GM12878 (cell line): ENCODE measurements around the gene SYNDIG1. TPM values are rescaled to one million over a fixed set of nuclear protein-coding genes. Genes with fewer than 3 reads are reported as not detected.

Experiments used
- ATAC-seq: fragments of 200-7000 bp; cut with Tn5 transposase; 3 replicates; pipeline ENCODE4 v1.9.1; 2020; ENCODE audit warnings: mild to moderate bottlenecking, moderate library complexity
- BruUV-seq: library from RNA; stranded (reverse); fragments of 400-500 nt; replicated peaks from 2 replicates; lab custom pipeline; 2021; lab: Mats Ljungman, UMichigan
- CTCF ChIA-PET: fragments of 300-600 bp; sonication (Branson Sonifier 250); formaldehyde crosslinking; extraction: SDS; loops from one replicate; lab custom pipeline; 2021; ENCODE audit warnings: inconsistent platforms; lab: Yijun Ruan, JAX
- POLR2A ChIA-PET: fragments of 350-600 bp; formaldehyde crosslinking; extraction: SDS; loops from one replicate; lab custom pipeline; 2021; ENCODE audit warnings: inconsistent platforms; lab: Charles Lee
- RAD21 ChIA-PET: fragments of 300-600 bp; sonication (Branson Sonifier 250); formaldehyde crosslinking; loops from one replicate; lab custom pipeline; 2023; ENCODE audit warnings: antibody characterized with exemption; ENCODE audit not compliant: unreplicated experiment; lab: Charles Lee
- SMC1A ChIA-PET: fragments of 300-600 bp; sonication (Branson Sonifier 250); formaldehyde crosslinking; loops from one replicate; lab custom pipeline; 2023; ENCODE audit not compliant: unreplicated experiment, uncharacterized antibody; lab: Charles Lee
- DNase-seq: peaks from one replicate; pipeline ENCODE4 v3.0.0-alpha.2; 2011; ENCODE audit warnings: low read depth, low spot score
- FAIRE-seq: peaks from 3 replicates; lab custom pipeline; 2011; peaks lifted over from hg19 to GRCh38; lab: Jason Lieb, UNC
- H2AFZ ChIP-seq: 2 replicates; pipeline ENCODE4 v1.6.0; 2011; ENCODE audit warnings: low read depth, low read length, control low read depth; ENCODE audit not compliant: control insufficient read depth
- H3K27ac ChIP-seq: 2 replicates; pipeline ENCODE4 v1.5.1; 2011; ENCODE audit warnings: control low read depth; ENCODE audit not compliant: control insufficient read depth, insufficient read depth
- H3K27me3 ChIP-seq, 2 experiments: replicated peaks in 1 of 2; 2 replicates each; pipeline versions ENCODE4 v1.6.0 to v1.6.1; 2011; ENCODE audit warnings: low read length in 1 of 2; ENCODE audit not compliant: control insufficient read depth in 2 of 2, insufficient read depth in 2 of 2
- H3K36me3 ChIP-seq, 2 experiments: 2 replicates each; pipeline ENCODE4 v1.5.1; 2011; ENCODE audit warnings: low read length in 1 of 2; ENCODE audit not compliant: control insufficient read depth in 2 of 2, insufficient read depth in 2 of 2
- H3K4me1 ChIP-seq: 2 replicates; pipeline ENCODE4 v1.6.1; 2011; ENCODE audit warnings: mild to moderate bottlenecking, low read length, moderate library complexity, mixed read lengths; ENCODE audit not compliant: control insufficient read depth, insufficient read depth
- H3K4me2 ChIP-seq: 2 replicates; pipeline ENCODE4 v1.6.0; 2011; ENCODE audit warnings: control low read depth; ENCODE audit not compliant: control insufficient read depth, insufficient read depth
- H3K4me3 ChIP-seq: fragments of 200-600 bp; sonication (generic); 2 replicates; pipeline ENCODE4 v1.5.1; 2016
- H3K79me2 ChIP-seq: 2 replicates; pipeline ENCODE4 v1.6.0; 2011; ENCODE audit warnings: low read length; ENCODE audit not compliant: control insufficient read depth, insufficient read depth
- H3K9ac ChIP-seq: 2 replicates; pipeline ENCODE4 v1.8.0; 2011; ENCODE audit warnings: low read length, control low read depth, mixed read lengths; ENCODE audit not compliant: control insufficient read depth, insufficient read depth
- H3K9me3 ChIP-seq: replicated peaks from 3 replicates; pipeline ENCODE4 v1.5.1; 2011; ENCODE audit warnings: mild to moderate bottlenecking, low read length; ENCODE audit not compliant: control insufficient read depth, insufficient read depth
- H4K20me1 ChIP-seq: 2 replicates; pipeline ENCODE4 v1.6.0; 2011; ENCODE audit not compliant: control insufficient read depth, insufficient read depth
- CBX3 ChIP-seq: fragments of 200-600 bp; sonication (generic); IDR thresholded peaks from 2 replicates; pipeline ENCODE4 v1.6.1; 2016; ENCODE audit warnings: low read depth, borderline replicate concordance
- CBX5 ChIP-seq: sonication (generic); IDR thresholded peaks from 2 replicates; pipeline ENCODE4 v1.6.1; 2016; ENCODE audit warnings: low read depth, moderate library complexity, mild to moderate bottlenecking, inconsistent platforms
- CHD2 ChIP-seq: IDR thresholded peaks from 2 replicates; pipeline ENCODE4 v1.6.1; 2011; ENCODE audit warnings: low read depth, low read length, improper control_type of control experiment, borderline replicate concordance
- DPF2 ChIP-seq: fragments of 450-650 bp; IDR thresholded peaks from 2 replicates; pipeline ENCODE4 v1.6.1; 2017; ENCODE audit warnings: mild to moderate bottlenecking
- ETV6 ChIP-seq, 2 experiments: fragments of 450-650 bp in 1 of 2; IDR thresholded peaks in 1 of 2; conservative IDR thresholded peaks in 1 of 2; 2 replicates each; pipeline ENCODE4 v1.6.1; 2014; ENCODE audit warnings: antibody characterized with exemption in 1 of 2, borderline replicate concordance in 1 of 2, low read depth in 1 of 2, mild to moderate bottlenecking in 1 of 2, moderate library complexity in 1 of 2
- FOS ChIP-seq: IDR thresholded peaks from 3 replicates; pipeline ENCODE4 v1.6.1; 2011; ENCODE audit warnings: borderline replicate concordance; ENCODE audit not compliant: insufficient read length; ENCODE audit errors: extremely low read depth
- FOXM1 ChIP-seq: IDR thresholded peaks from 2 replicates; pipeline ENCODE4 v1.6.1; 2012; ENCODE audit warnings: low read depth, mild to moderate bottlenecking, inconsistent platforms, low read length, moderate library complexity
- HCFC1 ChIP-seq: fragments of 150-350 bp; IDR thresholded peaks from 2 replicates; pipeline ENCODE4 v1.6.1; 2014; ENCODE audit warnings: low read length
- HDAC6 ChIP-seq: fragments of 200-600 bp; sonication (generic); IDR thresholded peaks from one replicate; pipeline ENCODE4 v1.8.0; 2017; ENCODE audit warnings: antibody characterized with exemption; ENCODE audit not compliant: unreplicated experiment
- JUNB ChIP-seq: IDR thresholded peaks from 2 replicates; pipeline ENCODE4 v1.6.1; 2016; ENCODE audit warnings: antibody characterized with exemption, mild to moderate bottlenecking
- KAT2A ChIP-seq: conservative IDR thresholded peaks from 2 replicates; pipeline ENCODE4 v1.6.1; 2011; ENCODE audit warnings: low read depth, low read length; ENCODE audit not compliant: control insufficient read depth
- NFYB ChIP-seq: IDR thresholded peaks from 2 replicates; pipeline ENCODE4 v1.6.1; 2011; ENCODE audit warnings: low read depth, mild to moderate bottlenecking, low read length, improper control_type of control experiment, moderate library complexity; ENCODE audit not compliant: insufficient read depth
- NKRF ChIP-seq: fragments of 450-650 bp; conservative IDR thresholded peaks from 2 replicates; pipeline ENCODE4 v1.6.1; 2017; ENCODE audit warnings: mild to moderate bottlenecking, moderate library complexity
- POU2F2 ChIP-seq: IDR thresholded peaks from 3 replicates; pipeline ENCODE4 v1.6.1; 2011; ENCODE audit warnings: low read depth, mild to moderate bottlenecking, low read length, borderline replicate concordance
- RUNX3 ChIP-seq: IDR thresholded peaks from 2 replicates; pipeline ENCODE4 v1.6.1; 2012; ENCODE audit warnings: low read length, inconsistent platforms
- SP1 ChIP-seq: IDR thresholded peaks from one replicate; pipeline ENCODE4 v1.6.1; 2011; ENCODE audit warnings: low read depth, low read length
- TCF7 ChIP-seq: IDR thresholded peaks from 2 replicates; pipeline ENCODE4 v1.6.1; 2014; ENCODE audit warnings: antibody characterized with exemption, borderline replicate concordance
- ZNF24 ChIP-seq: fragments of 450-650 bp; IDR thresholded peaks from 2 replicates; pipeline ENCODE4 v1.6.1; 2017; ENCODE audit warnings: antibody characterized with exemption, mild to moderate bottlenecking
- ZNF687 ChIP-seq: fragments of 450-650 bp; IDR thresholded peaks from 2 replicates; pipeline ENCODE4 v1.6.1; 2017; ENCODE audit warnings: mild to moderate bottlenecking, moderate library complexity
- WGBS: methylation state at CpG from one replicate; pipeline ENCODE4 v1.1.6; 2016; ENCODE audit warnings: low lambda C conversion rate; ENCODE audit not compliant: insufficient replicate concordance, insufficient coverage; ENCODE audit errors: missing lambda C conversion rate; 5-methylcytosine and 5-hydroxymethylcytosine counted together
- in situ Hi-C: fragments of 300-500 bp; cut with MboI; formaldehyde crosslinking; loops from 9 replicates; pipeline ENCODE4 v1.14.3; 2018; ENCODE audit warnings: mixed read lengths
- intact Hi-C: fragments of 100-400 bp; cut with micrococcal nuclease; formaldehyde crosslinking; loops from one replicate; pipeline ENCODE4 v1.14.2; 2022; ENCODE audit not compliant: unreplicated experiment
- polyA plus RNA-seq, 11 experiments: library from polyadenylated mRNA; depleted of rRNA in 4 of 11; unstranded in 6 of 11; stranded (reverse) in 5 of 11; fragments of >200 nt; fragmentation: Nextera tagmentation in 4 of 11; fragmentation: Illumina TruSeq in 1 of 11; extraction: Ambion mirVana in 4 of 11; extraction: Trizol in 1 of 11; gene quantifications; 1 replicate in 1 of 11; 2 replicates in 10 of 11; pipeline versions ENCODE4 v1.2.1 to v1.2.3, GENCODE V29; 2011 to 2016; ENCODE audit warnings: inconsistent platforms in 2 of 11, missing spikeins in 2 of 11, low read depth in 1 of 11
- total RNA-seq, 4 experiments: library from RNA; depleted of rRNA in 3 of 4; stranded (reverse); fragments of >200 nt in 3 of 4; fragmentation: Illumina TruSeq in 1 of 4; extraction: Trizol in 1 of 4; gene quantifications; 2 replicates each; pipeline versions ENCODE4 v1.2.1 to v1.2.3, GENCODE V29; 2013 to 2021

SYNDIG1 gene
- total and polyA plus RNA-seq, 10 of the 15 experiments (the other 5 are each of a cell fraction or from before 2014, with no cell fraction given) = not detected

GRCh38 chr20:24449026-24449720 lies 20.3 kb upstream of the SYNDIG1 start:
- CTCF ChIA-PET = no interaction called here
- TF ChIP-seq ZNF687 = no peak
- no peak for TF ChIP-seq ETV6 (conservative IDR thresholded peaks at IDR 0.05 in 1 of 2, IDR thresholded peaks at IDR 0.05 in 1 of 2; ENCODE audit: borderline replicate concordance in 1 of 2, low read depth in 1 of 2)
- TF ChIP-seq CBX3 = no peak
- no peak for TF ChIP-seq FOXM1
- TF ChIP-seq NKRF = no peak
- no peak for TF ChIP-seq SP1
- no peak for TF ChIP-seq ZNF24
- TF ChIP-seq NFYB = no peak
- TF ChIP-seq RUNX3 = no peak
- TF ChIP-seq CHD2 = no peak
- no peak for TF ChIP-seq DPF2
- no peak for TF ChIP-seq POU2F2
- TF ChIP-seq HCFC1 = no peak
- no peak for TF ChIP-seq CBX5
- no peak for TF ChIP-seq HDAC6
- no peak for TF ChIP-seq JUNB
- TF ChIP-seq FOS = no peak
- TF ChIP-seq KAT2A = no peak
- no peak for TF ChIP-seq TCF7
- no peak for DNase-seq
- H3K4me2 ChIP-seq = no peak overlapping the region
- 24% methylated on average over 9 of the region's 9 CpGs for WGBS
- ATAC-seq = no peak
- no peaks in the 10 kb centered on the region for H3K9me3 ChIP-seq
- H3K27ac ChIP-seq = no peak overlapping the region
- H3K79me2 ChIP-seq = no peaks in the 10 kb centered on the region
- H4K20me1 ChIP-seq = no peaks in the 10 kb centered on the region
- in situ Hi-C loops = no loop called here
- H3K9ac ChIP-seq = no peak overlapping the region
- no peaks in the 10 kb centered on the region for H3K4me1 ChIP-seq
- SMC1A ChIA-PET = no interaction called here
- no peak overlapping the region for H3K4me3 ChIP-seq
- BruUV-seq = no TSS peak
- H2AFZ ChIP-seq = no peak overlapping the region
- FAIRE-seq = no peak
- POLR2A ChIA-PET = no interaction called here
- RAD21 ChIA-PET = no interaction called here
- intact Hi-C loops = no loop called here
- H3K27me3 ChIP-seq = no peaks in the 10 kb centered on the region; a peak in 1 of 4 replicates
- no peaks in the 10 kb centered on the region for H3K36me3 ChIP-seq
